ENCODE data around the gene ATOH8.

ATOH8 gene

GRCh38 chr2:85766229-85766628, 12.4 kb downstream of the ATOH8 start:
- no peak for TF ChIP-seq CTCF (IDR thresholded peaks at IDR 0.05; ENCODE audit: insufficient read depth, missing control alignments)
- FAIRE-seq: no peak
- DNase-seq (ENCODE audit: insufficient read length, low spot score): no peak

- FAIRE-seq (no peak), DNase-seq (ENCODE audit: insufficient read length, low spot score) (no peak)
- no peak for TF ChIP-seq CTCF (IDR thresholded peaks at IDR 0.05; ENCODE audit: insufficient read depth, missing control alignments)
Observed at GRCh38 chr2:85767803-85768665, 14.2 kb downstream of the ATOH8 start.

- DNase-seq (ENCODE audit: insufficient read length, low spot score) (no peak), FAIRE-seq (no peak)
- no peak for TF ChIP-seq CTCF (IDR thresholded peaks at IDR 0.05; ENCODE audit: insufficient read depth, missing control alignments)
Observed at GRCh38 chr2:85768713-85769112, 14.9 kb downstream of the ATOH8 start.

- FAIRE-seq (no peak), DNase-seq (ENCODE audit: insufficient read length, low spot score) (no peak)
- peak; percentile 24 for TF ChIP-seq CTCF (IDR thresholded peaks at IDR 0.05; ENCODE audit: insufficient read depth, missing control alignments)
Observed at GRCh38 chr2:85769236-85769982, 15.6 kb downstream of the ATOH8 start.

GRCh38 chr2:85769983-85770362, 16.2 kb downstream of the ATOH8 start:
- FAIRE-seq (no peak), DNase-seq (ENCODE audit: insufficient read length, low spot score) (no peak)
- no peak for TF ChIP-seq CTCF (IDR thresholded peaks at IDR 0.05; ENCODE audit: insufficient read depth, missing control alignments)

- TF ChIP-seq CTCF (IDR thresholded peaks at IDR 0.05; ENCODE audit: insufficient read depth, missing control alignments): no peak
- no peak for FAIRE-seq
- DNase-seq (ENCODE audit: insufficient read length, low spot score): no peak
Observed at GRCh38 chr2:85770369-85770768, 16.6 kb downstream of the ATOH8 start.
